ENCODE results near the gene LAMA5. TPM values are rescaled to one million over a fixed set of nuclear protein-coding genes. Genes with fewer than 3 reads are reported as not detected.

The LAMA5 gene
- total RNA-seq, 2 experiments from 2014 or later: 0.16 to 0.78 TPM

- ATAC-seq (ENCODE audit: poor library complexity): no peak
- no peak overlapping the region for H3K27ac Mint-ChIP-seq
- peak overlapping the region; percentile 45 for H3K4me3 Mint-ChIP-seq
- H3K27me3 ChIP-seq (ENCODE audit: control insufficient read depth in 1 of 2, insufficient read depth in 2 of 2, low read length in 2 of 2): no peaks in the 10 kb centered on the region
- no peak overlapping the region for H3K4me3 ChIP-seq (ENCODE audit: low read length)
- intact Hi-C loops (cut with DNase I, micrococcal nuclease): loop anchor here in 1 of 2 experiments (5.0 kb wide), 4 partner anchors 171 to 864 kb away; partner anchors contain the start of genes ARFGAP1, GID8, OSBPL2 and YTHDF1
- no peaks in the 10 kb centered on the region for H3K27me3 Mint-ChIP-seq
- TF ChIP-seq, protein P1, sequence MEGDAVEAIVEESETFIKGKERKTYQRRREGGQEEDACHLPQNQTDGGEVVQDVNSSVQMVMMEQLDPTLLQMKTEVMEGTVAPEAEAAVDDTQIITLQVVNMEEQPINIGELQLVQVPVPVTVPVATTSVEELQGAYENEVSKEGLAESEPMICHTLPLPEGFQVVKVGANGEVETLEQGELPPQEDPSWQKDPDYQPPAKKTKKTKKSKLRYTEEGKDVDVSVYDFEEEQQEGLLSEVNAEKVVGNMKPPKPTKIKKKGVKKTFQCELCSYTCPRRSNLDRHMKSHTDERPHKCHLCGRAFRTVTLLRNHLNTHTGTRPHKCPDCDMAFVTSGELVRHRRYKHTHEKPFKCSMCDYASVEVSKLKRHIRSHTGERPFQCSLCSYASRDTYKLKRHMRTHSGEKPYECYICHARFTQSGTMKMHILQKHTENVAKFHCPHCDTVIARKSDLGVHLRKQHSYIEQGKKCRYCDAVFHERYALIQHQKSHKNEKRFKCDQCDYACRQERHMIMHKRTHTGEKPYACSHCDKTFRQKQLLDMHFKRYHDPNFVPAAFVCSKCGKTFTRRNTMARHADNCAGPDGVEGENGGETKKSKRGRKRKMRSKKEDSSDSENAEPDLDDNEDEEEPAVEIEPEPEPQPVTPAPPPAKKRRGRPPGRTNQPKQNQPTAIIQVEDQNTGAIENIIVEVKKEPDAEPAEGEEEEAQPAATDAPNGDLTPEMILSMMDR (IDR thresholded peaks at IDR 0.05): no peak
- H3K4me1 Mint-ChIP-seq (ENCODE audit: low read depth): peaks cover 18% of the 10 kb centered on the region
- DNase-seq: no peak
- peaks cover 0 to 9% of the 10 kb centered on the region in 2 experiments for H3K9me3 ChIP-seq (ENCODE audit: control insufficient read depth in 1 of 2, insufficient read depth in 1 of 2, low read length in 2 of 2)
- ChIA-PET CTCF (no interaction called here), POLR2A (no interaction called here)
- H3K4me1 ChIP-seq (ENCODE audit: insufficient read depth, low read length): peaks cover 46% of the 10 kb centered on the region
- H3K9me3 Mint-ChIP-seq: no peaks in the 10 kb centered on the region
- H3K36me3 Mint-ChIP-seq (ENCODE audit: low read depth): no peaks in the 10 kb centered on the region
- no peaks in the 10 kb centered on the region for H3K36me3 ChIP-seq (ENCODE audit: insufficient read depth, low read length)
- no peak overlapping the region for H3K27ac ChIP-seq (ENCODE audit: low read depth in 1 of 2, low read length in 2 of 2)
These were observed 41.5 kb upstream of the LAMA5 start for GRCh38 chr20:62408640-62409039.

- Histone ChIP-seq H3K36me3 (ENCODE audit: insufficient read depth, low read length) (no peaks in the 10 kb centered on the region), H3K27me3 (ENCODE audit: control insufficient read depth in 1 of 2, insufficient read depth in 2 of 2, low read length in 2 of 2) (no peaks in the 10 kb centered on the region), H3K4me1 (ENCODE audit: insufficient read depth, low read length) (peaks cover 46% of the 10 kb centered on the region), H3K27ac (ENCODE audit: low read depth in 1 of 2, low read length in 2 of 2) (no peak overlapping the region), H3K9me3 (ENCODE audit: control insufficient read depth in 1 of 2, insufficient read depth in 1 of 2, low read length in 2 of 2) (peaks cover 0 to 9% of the 10 kb centered on the region in 2 experiments), H3K4me3 (ENCODE audit: low read length) (no peak overlapping the region)
- ChIA-PET POLR2A (interaction anchor here (0.5 kb wide), 1 partner anchor 865 kb away, joined by 3 read pairs; no protein-coding TSS in a partner anchor), CTCF (no interaction called here)
- H3K4me1 Mint-ChIP-seq (ENCODE audit: low read depth): peaks cover 18% of the 10 kb centered on the region
- intact Hi-C loops (cut with DNase I, micrococcal nuclease): loop anchor here in 1 of 2 experiments (5.0 kb wide), 4 partner anchors 171 to 864 kb away; partner anchors contain the start of genes ARFGAP1, GID8, OSBPL2 and YTHDF1
- no peak overlapping the region for H3K4me3 Mint-ChIP-seq
- no peak for ATAC-seq (ENCODE audit: poor library complexity)
- DNase-seq: peak in 1 of 14 experiments; percentile 44
- TF ChIP-seq, protein P1 (IDR thresholded peaks at IDR 0.05): no peak
- H3K27ac Mint-ChIP-seq: no peak overlapping the region
- H3K27me3 Mint-ChIP-seq: no peaks in the 10 kb centered on the region
- H3K9me3 Mint-ChIP-seq: no peaks in the 10 kb centered on the region
- H3K36me3 Mint-ChIP-seq (ENCODE audit: low read depth): no peaks in the 10 kb centered on the region
These were observed 40.9 kb upstream of the LAMA5 start for GRCh38 chr20:62408055-62408454.

DNA sequence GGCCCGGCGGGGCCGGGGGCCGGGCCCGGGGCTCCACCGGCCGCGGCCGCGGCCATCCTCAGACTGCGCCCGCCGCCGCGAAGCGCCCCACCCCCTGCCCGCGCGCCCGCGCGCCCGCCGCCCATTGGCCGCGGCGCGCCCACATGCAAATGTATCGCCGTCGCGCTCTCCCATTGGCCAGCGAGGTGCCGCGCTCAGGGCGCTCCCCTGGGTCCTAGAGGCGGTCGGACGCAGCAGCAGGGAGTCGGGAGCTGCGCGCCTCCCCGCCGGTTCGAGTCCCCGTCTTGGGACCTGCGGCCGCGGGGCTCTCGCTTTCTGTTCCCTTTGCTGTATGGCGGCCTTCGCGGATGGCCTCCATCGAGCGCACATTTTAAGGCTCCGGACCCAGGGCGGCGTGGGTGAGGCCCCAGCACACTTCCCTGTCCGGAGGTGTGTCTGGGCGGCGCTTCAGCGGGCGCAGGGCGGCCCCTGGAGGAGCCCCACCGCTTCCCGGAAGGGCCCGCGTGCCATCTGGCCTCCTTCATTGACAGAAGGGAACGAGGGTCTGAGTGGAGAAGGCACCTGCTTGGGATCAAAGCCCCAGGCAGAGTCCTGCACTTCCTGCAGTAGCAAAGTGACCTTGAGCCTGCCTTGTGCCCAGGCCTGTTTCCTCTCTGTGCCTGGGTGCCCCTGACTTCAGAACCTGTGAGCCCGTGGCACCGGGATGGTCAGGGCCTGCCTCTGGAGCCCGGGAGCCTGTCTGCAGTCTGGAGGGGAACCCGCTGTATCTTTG lies 40.3 kb upstream of the LAMA5 start, which contains the start of gene CABLES2:
CABLES2 (minus strand) TSS at position 65 of the 772 bp plus-strand sequence; CDS start at position 56, 9 bp downstream.
- POLR2A ChIA-PET: interaction anchor here (0.6 to 1.0 kb wide), 4 partner anchors 19 to 105 kb away, joined by 3 to 5 read pairs (median 4); partner anchors contain the start of genes ADRM1 and RPS21
- Mint-ChIP-seq H3K27me3 (no peaks in the 10 kb centered on the region), H3K27ac (no peak within 1 kb of the TSS), H3K4me3 (peak within 1 kb of the TSS; percentile 84), H3K36me3 (ENCODE audit: low read depth) (no peaks in the 10 kb centered on the region), H3K9me3 (no peaks in the 10 kb centered on the region), H3K4me1 (ENCODE audit: low read depth) (peaks cover 18% of the 10 kb centered on the region)
- CTCF ChIA-PET: interaction anchor here (1.0 kb wide), 1 partner anchor 25 kb away, joined by 3 read pairs; no protein-coding TSS in a partner anchor
- TF ChIP-seq, protein P1 (IDR thresholded peaks at IDR 0.05): no peak
- H3K9me3 ChIP-seq (ENCODE audit: control insufficient read depth in 1 of 2, insufficient read depth in 1 of 2, low read length in 2 of 2): peaks cover 0 to 9% of the 10 kb centered on the region in 2 experiments
- ATAC-seq (ENCODE audit: poor library complexity) (peak; percentile 95), DNase-seq (peak; percentile 83 to 96 (median 88))
- peaks cover 46% of the 10 kb centered on the region for H3K4me1 ChIP-seq (ENCODE audit: insufficient read depth, low read length)
- H3K4me3 ChIP-seq (ENCODE audit: low read length): peak within 1 kb of the TSS; percentile 72
- H3K27ac ChIP-seq (ENCODE audit: low read depth in 1 of 2, low read length in 2 of 2): peak within 1 kb of the TSS in 1 of 2 donors; percentile 24
- intact Hi-C loops (cut with DNase I, micrococcal nuclease): loop anchor here in 1 of 2 experiments (5.0 kb wide), 4 partner anchors 170 to 865 kb away; partner anchors contain the start of genes ARFGAP1, GID8, OSBPL2 and YTHDF1
- no peaks in the 10 kb centered on the region for H3K27me3 ChIP-seq (ENCODE audit: control insufficient read depth in 1 of 2, insufficient read depth in 2 of 2, low read length in 2 of 2)
- H3K36me3 ChIP-seq (ENCODE audit: insufficient read depth, low read length): no peaks in the 10 kb centered on the region
